ENCODE results near the gene ABCA4.
"Not testable (repeated sequence)": the region's sequence is repeated elsewhere in the genome, so short reads cannot be mapped to it uniquely, and the experiment has no call there.

The ABCA4 gene

GRCh38 chr1:94120991-94121390 is at the start of gene ABCA4:
Gene ABCA4 (minus strand): TSS chr1:94121148. CDS start chr1:94121045, 103 bp downstream.
- no peak for DNase-seq

GRCh38 chr1:94169126-94169525 is 48.2 kb upstream of the ABCA4 start:
- no peak for DNase-seq

GRCh38 chr1:94165843-94166242 is 44.9 kb upstream of the ABCA4 start:
- DNase-seq: no peak

- not testable (repeated sequence) for DNase-seq
Observed at GRCh38 chr1:94164885-94165284, 43.9 kb upstream of the ABCA4 start.

- not testable (repeated sequence) for DNase-seq
Observed at GRCh38 chr1:94164121-94164520, 43.2 kb upstream of the ABCA4 start.

- DNase-seq: not testable (repeated sequence)
Observed at GRCh38 chr1:94163249-94163648, 42.3 kb upstream of the ABCA4 start.

- no peak for DNase-seq
Observed at GRCh38 chr1:94160811-94161210, 39.9 kb upstream of the ABCA4 start.

- no peak for DNase-seq
Observed at GRCh38 chr1:94156096-94156625, 35.2 kb upstream of the ABCA4 start.

GRCh38 chr1:94154989-94155388 is 34.0 kb upstream of the ABCA4 start:
- no peak for DNase-seq

GRCh38 chr1:94153133-94153532 is 32.2 kb upstream of the ABCA4 start:
- no peak for DNase-seq

- DNase-seq: not testable (repeated sequence)
Observed at GRCh38 chr1:94149166-94149565, 28.2 kb upstream of the ABCA4 start.

- DNase-seq: no peak
Observed at GRCh38 chr1:94146273-94146672, 25.3 kb upstream of the ABCA4 start.

GRCh38 chr1:94144836-94145235 is 23.9 kb upstream of the ABCA4 start:
- no peak for DNase-seq

GRCh38 chr1:94143809-94144176 is 22.8 kb upstream of the ABCA4 start:
- DNase-seq: no peak

GRCh38 chr1:94143173-94143808 is 22.3 kb upstream of the ABCA4 start:
- DNase-seq: no peak

- DNase-seq: no peak
Observed at GRCh38 chr1:94142583-94142982, 21.6 kb upstream of the ABCA4 start.

- no peak for DNase-seq
Observed at GRCh38 chr1:94142022-94142421, 21.1 kb upstream of the ABCA4 start.

- no peak for DNase-seq
Observed at GRCh38 chr1:94132111-94132510, 11.2 kb upstream of the ABCA4 start.

- no peak for DNase-seq
Observed at GRCh38 chr1:94130851-94131595, 10.1 kb upstream of the ABCA4 start.

- no peak for DNase-seq
Observed at GRCh38 chr1:94126651-94127050, 5.7 kb upstream of the ABCA4 start.

GRCh38 chr1:94125551-94126514 is 4.9 kb upstream of the ABCA4 start:
- no peak for DNase-seq

GRCh38 chr1:94124538-94124937 is 3.6 kb upstream of the ABCA4 start:
- DNase-seq: no peak
